Measurements from ENCODE around the gene MIS18BP1.

DNA sequence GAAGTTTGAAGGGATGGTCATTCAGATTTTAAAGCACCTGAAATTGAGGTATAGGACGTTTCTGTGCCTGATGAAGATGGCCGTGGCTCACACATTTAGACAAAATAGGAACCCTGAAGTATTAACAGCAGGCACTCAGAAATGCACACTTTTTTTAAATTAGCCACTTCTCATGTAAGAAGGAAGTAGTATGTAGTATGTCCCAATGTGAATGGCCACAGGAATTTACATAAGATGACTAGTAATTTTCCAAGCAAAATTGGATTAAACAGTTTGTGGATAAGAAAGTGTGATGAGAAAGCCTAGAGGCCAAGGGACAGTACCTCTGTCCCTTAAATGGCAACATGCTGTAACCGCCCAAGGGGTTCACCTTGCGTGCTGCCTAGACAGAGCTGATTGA lies 1.8 kb upstream of the MIS18BP1 start:
- no peak for TF ChIP-seq HDGF (IDR thresholded peaks at IDR 0.05; ENCODE audit: borderline replicate concordance)
- no peak for TF ChIP-seq CTBP1 (IDR thresholded peaks at IDR 0.05; ENCODE audit: borderline replicate concordance)
- TF ChIP-seq BHLHE40 (IDR thresholded peaks at IDR 0.05; ENCODE audit: borderline replicate concordance) = no peak
